ENCODE data around the gene ZNF316.

ZNF316 gene

DNA sequence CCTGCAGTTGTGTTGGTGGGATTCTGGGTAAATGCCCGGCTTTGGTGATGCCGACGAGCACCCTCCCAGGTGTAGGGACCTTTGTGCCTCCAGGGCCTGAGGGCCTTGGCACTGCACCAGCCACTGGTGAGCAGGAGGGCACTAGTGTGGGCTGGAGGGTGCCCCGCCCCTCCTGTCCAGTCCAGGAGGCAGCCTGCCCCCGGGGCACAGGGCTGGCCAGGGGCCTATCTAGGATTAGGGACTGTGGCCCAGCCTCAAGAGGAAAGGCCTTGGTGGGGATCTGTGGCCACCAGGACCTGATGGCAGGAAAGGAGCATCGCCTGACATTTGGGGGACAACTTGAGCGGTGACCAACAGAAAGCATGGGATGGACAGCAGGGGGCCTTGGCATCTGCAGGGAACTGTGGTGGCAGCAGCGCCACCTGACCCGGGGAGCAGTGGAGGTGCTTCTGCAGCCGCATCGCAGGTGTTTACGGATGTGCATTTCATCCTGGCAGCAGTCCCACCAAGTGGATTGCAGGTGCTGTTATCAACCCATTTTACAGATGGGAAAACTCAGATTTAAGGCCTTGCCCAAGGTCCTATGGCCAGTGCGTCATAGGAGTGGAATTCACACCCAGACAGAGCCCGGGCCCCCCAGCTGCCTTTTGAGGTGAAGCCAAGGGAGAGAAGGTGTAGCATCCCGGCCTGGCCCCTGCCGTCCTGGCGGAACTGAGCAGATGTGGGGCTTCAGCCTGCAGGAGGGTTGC, 11.1 kb downstream of the ZNF316 start:
- ChIA-PET POLR2A (no interaction called here), CTCF (no interaction called here)
- H3K4me3 ChIP-seq (ENCODE audit: low read depth, low read length), result no peak overlapping the region
- DNase-seq (ENCODE audit: low read depth, low spot score), result no peak
- TF ChIP-seq, protein P1, sequence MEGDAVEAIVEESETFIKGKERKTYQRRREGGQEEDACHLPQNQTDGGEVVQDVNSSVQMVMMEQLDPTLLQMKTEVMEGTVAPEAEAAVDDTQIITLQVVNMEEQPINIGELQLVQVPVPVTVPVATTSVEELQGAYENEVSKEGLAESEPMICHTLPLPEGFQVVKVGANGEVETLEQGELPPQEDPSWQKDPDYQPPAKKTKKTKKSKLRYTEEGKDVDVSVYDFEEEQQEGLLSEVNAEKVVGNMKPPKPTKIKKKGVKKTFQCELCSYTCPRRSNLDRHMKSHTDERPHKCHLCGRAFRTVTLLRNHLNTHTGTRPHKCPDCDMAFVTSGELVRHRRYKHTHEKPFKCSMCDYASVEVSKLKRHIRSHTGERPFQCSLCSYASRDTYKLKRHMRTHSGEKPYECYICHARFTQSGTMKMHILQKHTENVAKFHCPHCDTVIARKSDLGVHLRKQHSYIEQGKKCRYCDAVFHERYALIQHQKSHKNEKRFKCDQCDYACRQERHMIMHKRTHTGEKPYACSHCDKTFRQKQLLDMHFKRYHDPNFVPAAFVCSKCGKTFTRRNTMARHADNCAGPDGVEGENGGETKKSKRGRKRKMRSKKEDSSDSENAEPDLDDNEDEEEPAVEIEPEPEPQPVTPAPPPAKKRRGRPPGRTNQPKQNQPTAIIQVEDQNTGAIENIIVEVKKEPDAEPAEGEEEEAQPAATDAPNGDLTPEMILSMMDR (IDR thresholded peaks at IDR 0.05; ENCODE audit: insufficient read depth, low read length, missing control alignments), result no peak

GRCh38 chr7:6648815-6649104, 11.6 kb downstream of the ZNF316 start:
- H3K4me3 ChIP-seq (ENCODE audit: low read depth, low read length), result no peak overlapping the region
- ChIA-PET POLR2A (interaction anchor here (1.3 kb wide), 1 partner anchor 12 kb away, joined by 4 read pairs; the partner anchor contains the start of gene ZNF316), CTCF (no interaction called here)
- TF ChIP-seq, protein P1 (IDR thresholded peaks at IDR 0.05; ENCODE audit: insufficient read depth, low read length, missing control alignments), result no peak
- DNase-seq (ENCODE audit: low read depth, low spot score), result no peak

DNA sequence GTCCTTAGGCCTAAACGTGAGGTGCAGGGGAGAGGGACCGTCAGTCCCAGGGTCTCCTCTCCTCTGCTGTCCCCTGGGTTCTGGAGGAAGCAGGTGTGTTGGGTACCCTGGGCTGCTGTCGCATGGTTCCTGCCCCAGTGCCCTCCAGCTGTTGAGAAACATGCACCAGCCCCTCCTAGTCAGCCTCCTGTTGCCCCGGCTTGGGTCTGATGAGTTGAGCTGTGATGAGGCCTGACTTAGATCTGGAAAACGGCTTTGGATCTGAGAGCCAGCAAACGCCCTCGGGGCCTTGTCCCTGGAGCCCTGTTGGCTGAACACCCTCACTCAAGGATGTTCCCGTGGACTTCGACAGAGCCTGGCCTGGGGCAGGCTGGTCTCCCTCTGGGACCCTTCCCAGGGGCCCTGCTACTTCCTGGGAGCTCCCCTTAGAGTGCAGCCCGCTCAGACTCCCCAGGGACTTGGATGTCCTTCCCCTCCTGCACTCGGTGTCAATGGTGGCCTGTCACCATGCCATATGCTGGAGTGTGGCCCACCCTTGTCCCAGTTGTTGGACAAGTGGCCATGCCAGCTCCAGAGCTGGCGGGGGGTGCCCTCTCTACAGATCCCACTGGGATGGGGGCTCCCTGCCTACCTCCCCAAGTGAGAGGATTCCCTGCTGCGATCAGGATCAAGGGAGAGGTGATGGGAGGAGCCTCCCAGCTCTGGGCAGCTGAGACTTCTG, 12.3 kb downstream of the ZNF316 start:
- H3K4me3 ChIP-seq (ENCODE audit: low read depth, low read length), result no peak overlapping the region
- DNase-seq (ENCODE audit: low read depth, low spot score), result no peak
- ChIA-PET POLR2A (interaction anchor here (1.1 to 1.3 kb wide), 2 partner anchors 9 to 12 kb away, joined by 3 to 4 read pairs; partner anchors contain the start of gene ZNF316), CTCF (no interaction called here)
- TF ChIP-seq, protein P1 (IDR thresholded peaks at IDR 0.05; ENCODE audit: insufficient read depth, low read length, missing control alignments), result no peak

GRCh38 chr7:6650086-6650485, 13.0 kb downstream of the ZNF316 start:
- TF ChIP-seq, protein P1 (IDR thresholded peaks at IDR 0.05; ENCODE audit: insufficient read depth, low read length, missing control alignments), result no peak
- ChIA-PET CTCF (no interaction called here), POLR2A (interaction anchor here (1.1 to 1.3 kb wide), 2 partner anchors 9 to 13 kb away, joined by 3 to 4 read pairs; partner anchors contain the start of gene ZNF316)
- no peak for DNase-seq (ENCODE audit: low read depth, low spot score)
- no peak overlapping the region for H3K4me3 ChIP-seq (ENCODE audit: low read depth, low read length)

DNA sequence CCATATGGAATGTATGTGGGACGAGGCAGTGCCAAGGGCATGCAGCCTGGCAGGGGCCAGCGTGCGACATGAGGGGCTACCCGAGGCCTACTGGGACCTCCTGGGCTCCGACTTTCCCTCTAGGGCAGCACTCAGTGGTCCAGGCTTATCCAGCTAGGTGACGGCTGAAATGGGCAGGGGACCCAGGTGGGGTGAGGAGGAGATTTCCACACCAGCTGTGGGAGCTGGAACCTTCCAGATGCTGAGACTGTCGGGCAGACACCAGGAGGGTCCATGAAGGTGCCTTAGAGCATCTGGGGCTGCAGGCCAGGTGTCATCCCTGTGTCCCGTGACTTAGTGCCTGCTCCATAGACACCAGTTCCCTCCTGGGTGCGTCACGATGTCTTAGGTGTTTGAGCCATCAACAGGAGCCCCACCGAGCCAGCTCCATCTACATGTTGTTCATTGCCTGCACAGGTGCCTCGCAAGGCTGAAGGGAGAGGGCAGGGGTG, 13.4 kb downstream of the ZNF316 start:
- DNase-seq (ENCODE audit: low read depth, low spot score), result no peak
- TF ChIP-seq, protein P1 (IDR thresholded peaks at IDR 0.05; ENCODE audit: insufficient read depth, low read length, missing control alignments), result no peak
- CTCF ChIA-PET, result interaction anchor here (1.2 kb wide), 1 partner anchor 12 kb away, joined by 3 read pairs; no protein-coding TSS in a partner anchor
- H3K4me3 ChIP-seq (ENCODE audit: low read depth, low read length), result no peak overlapping the region
- POLR2A ChIA-PET, result interaction anchor here (1.1 kb wide), 1 partner anchor 8 kb away, joined by 3 read pairs; no protein-coding TSS in a partner anchor

- no peak for DNase-seq (ENCODE audit: low read depth, low spot score)
- ChIA-PET POLR2A (no interaction called here), CTCF (no interaction called here)
- TF ChIP-seq, protein P1 (IDR thresholded peaks at IDR 0.05; ENCODE audit: insufficient read depth, low read length, missing control alignments), result no peak
- no peak overlapping the region for H3K4me3 ChIP-seq (ENCODE audit: low read depth, low read length)
These were observed 14.8 kb downstream of the ZNF316 start for GRCh38 chr7:6651851-6652445.

All from AG04449 (cell line).